Kidney (tissue), 14 donors: Measurements from ENCODE around the gene LARGE1. TPM values are rescaled to one million over a fixed set of nuclear protein-coding genes. Genes with fewer than 3 reads are reported as not detected.

Experiments used
- DNase-seq, 5 donors: peaks; one replicate each; pipeline ENCODE4 v3.0.0-alpha.2; 2013 to 2020
- FAIRE-seq: peaks from 2 replicates; lab custom pipeline; 2012; peaks lifted over from hg19 to GRCh38; lab: Jason Lieb, UNC
- H3K27ac ChIP-seq, 2 donors: one replicate each; pipeline ENCODE4 v1.7.0; 2013; ENCODE audit warnings: low read depth in 2 of 2, low read length in 2 of 2, inconsistent platforms in 1 of 2
- H3K27me3 ChIP-seq: one replicate; pipeline ENCODE4 v1.7.1; 2013; ENCODE audit warnings: low read length, inconsistent platforms; ENCODE audit not compliant: control insufficient read depth, insufficient read depth
- H3K36me3 ChIP-seq, 3 donors: one replicate each; pipeline versions ENCODE4 v1.7.0 to v1.7.1; 2013; ENCODE audit warnings: low read length in 3 of 3, control low read depth in 1 of 3, inconsistent platforms in 1 of 3; ENCODE audit not compliant: insufficient read depth in 3 of 3, control insufficient read depth in 2 of 3
- H3K4me1 ChIP-seq, 3 donors: one replicate each; pipeline versions ENCODE4 v1.7.0 to v1.7.1; 2013; ENCODE audit warnings: low read length in 3 of 3, inconsistent platforms in 1 of 3, low read depth in 1 of 3; ENCODE audit not compliant: control insufficient read depth in 2 of 3, insufficient read depth in 2 of 3
- H3K4me3 ChIP-seq, 3 donors: one replicate each; pipeline versions ENCODE4 v1.7.0 to v1.8.1; 2013; ENCODE audit warnings: low read length in 3 of 3, control low read depth in 1 of 3, inconsistent platforms in 1 of 3
- H3K9ac ChIP-seq, 3 donors: one replicate each; pipeline versions ENCODE4 v1.7.0 to v1.7.1; 2013; ENCODE audit warnings: low read length in 3 of 3, control low read depth in 1 of 3, inconsistent platforms in 1 of 3
- H3K9me3 ChIP-seq, 3 donors: one replicate each; pipeline versions ENCODE4 v1.7.0 to v1.7.1; 2013; ENCODE audit warnings: low read length in 3 of 3, control low read depth in 1 of 3, inconsistent platforms in 1 of 3; ENCODE audit not compliant: control insufficient read depth in 2 of 3, insufficient read depth in 1 of 3
- CTCF ChIP-seq: IDR thresholded peaks from 3 replicates; pipeline ENCODE4 v1.5.1; 2012; ENCODE audit warnings: mild to moderate bottlenecking, moderate library complexity, borderline replicate concordance; ENCODE audit not compliant: insufficient read depth; ENCODE audit errors: extremely low read depth
- intact Hi-C: fragments of 100-400 bp; cut with DNase I; formaldehyde crosslinking; loops from one replicate; pipeline ENCODE4 v1.11.1; 2022
- polyA plus RNA-seq: library from polyadenylated mRNA; stranded (reverse); fragments of 350-450 nt; fragmentation: Illumina TruSeq; extraction: RNeasy Lipid Tissue Mini Kit (QIAGEN cat#74804); gene quantifications from one replicate; pipeline ENCODE4 v1.2.3, GENCODE V29; 2014; ENCODE audit warnings: low read depth, low replicate concordance; ENCODE audit not compliant: insufficient read depth
- total RNA-seq: library from RNA; stranded (reverse); fragmentation: NEBNext Ultra II Directional; extraction: Animal tissue kit (Norgen Biotek cat#: 25700); gene quantifications from one replicate; pipeline ENCODE4 v1.2.1, GENCODE V29; 2021
- donor health status: control.
- donor health status: control.
- donor health status: control.
- donor health status: control.
- donor health status: control.
- donor health status: DM: yes; HTN: yes; CAD: no.
- donor health status: Normal renal cell carcinoma (clear cell type).

LARGE1 gene
- total and polyA plus RNA-seq, 2 donors from 2014 or later, result 5.0 to 22.9 TPM

GRCh38 chr22:33896154-33896553 is 24.1 kb downstream of the LARGE1 start:
- H3K9me3 ChIP-seq, result peaks cover 0 to 4% (median 0%) of the 10 kb centered on the region in 3 donors
- H3K27me3 ChIP-seq, result no peaks in the 10 kb centered on the region
- FAIRE-seq (no peak), DNase-seq (no peak)
- no peak overlapping the region for H3K27ac ChIP-seq
- no peak overlapping the region for H3K9ac ChIP-seq
- no peak for TF ChIP-seq CTCF
- no peak overlapping the region for H3K4me3 ChIP-seq
- H3K36me3 ChIP-seq, result no peaks in the 10 kb centered on the region
- intact Hi-C loops, result no loop called here
- H3K4me1 ChIP-seq, result no peaks in the 10 kb centered on the region

- Histone ChIP-seq H3K4me3 (no peak overlapping the region), H3K36me3 (no peaks in the 10 kb centered on the region), H3K4me1 (no peaks in the 10 kb centered on the region), H3K27ac (no peak overlapping the region), H3K9ac (no peak overlapping the region), H3K9me3 (peaks cover 0 to 4% (median 0%) of the 10 kb centered on the region in 3 donors), H3K27me3 (no peaks in the 10 kb centered on the region)
- intact Hi-C loops, result no loop called here
- DNase-seq, result no peak
- no peak for FAIRE-seq
- no peak for TF ChIP-seq CTCF
Observed at GRCh38 chr22:33895444-33895843, 24.8 kb downstream of the LARGE1 start.

- no peaks in the 10 kb centered on the region for H3K27me3 ChIP-seq
- no peaks in the 10 kb centered on the region for H3K4me1 ChIP-seq
- intact Hi-C loops, result no loop called here
- FAIRE-seq (no peak), DNase-seq (no peak)
- H3K4me3 ChIP-seq, result no peak overlapping the region
- no peak overlapping the region for H3K27ac ChIP-seq
- no peaks in the 10 kb centered on the region for H3K36me3 ChIP-seq
- no peak for TF ChIP-seq CTCF
- peaks cover 0 to 4% (median 0%) of the 10 kb centered on the region in 3 donors for H3K9me3 ChIP-seq
- no peak overlapping the region for H3K9ac ChIP-seq
Observed at GRCh38 chr22:33894515-33894914, 25.8 kb downstream of the LARGE1 start.

- peaks cover 0 to 4% (median 0%) of the 10 kb centered on the region in 3 donors for H3K9me3 ChIP-seq
- FAIRE-seq (no peak), DNase-seq (no peak)
- no peaks in the 10 kb centered on the region for H3K4me1 ChIP-seq
- H3K4me3 ChIP-seq, result no peak overlapping the region
- H3K27ac ChIP-seq, result no peak overlapping the region
- TF ChIP-seq CTCF, result no peak
- intact Hi-C loops, result no loop called here
- H3K9ac ChIP-seq, result no peak overlapping the region
- H3K27me3 ChIP-seq, result no peaks in the 10 kb centered on the region
- no peaks in the 10 kb centered on the region for H3K36me3 ChIP-seq
Observed at GRCh38 chr22:33894036-33894435, 26.2 kb downstream of the LARGE1 start.
